Astrocyte of the spinal cord (primary cell): ENCODE results near the gene ARSG.

ENCODE experiments used
- DNase-seq: peaks from one replicate; pipeline ENCODE4 v3.0.0; 2011; ENCODE audit warnings: low read depth, low spot score
- H3K4me3 ChIP-seq: 2 replicates; pipeline ENCODE4 v1.5.1; 2011; ENCODE audit warnings: low read depth, mild to moderate bottlenecking, low read length, moderate library complexity
- in situ Hi-C: cut with HindIII; loops from 2 replicates; pipeline ENCODE4 v1.10.0; 2017; ENCODE audit warnings: low sequenced_read_pairs
- TF ChIP-seq, protein P1 (sequence below): IDR thresholded peaks from 2 replicates; pipeline ENCODE4 v1.5.1; 2012; ENCODE audit warnings: low read depth, mild to moderate bottlenecking, low read length, inconsistent platforms

Gene ARSG

GRCh38 chr17:68432086-68432864 lies 141.0 kb downstream of the ARSG start:
- H3K4me3 ChIP-seq: no peak overlapping the region
- TF ChIP-seq, protein P1, sequence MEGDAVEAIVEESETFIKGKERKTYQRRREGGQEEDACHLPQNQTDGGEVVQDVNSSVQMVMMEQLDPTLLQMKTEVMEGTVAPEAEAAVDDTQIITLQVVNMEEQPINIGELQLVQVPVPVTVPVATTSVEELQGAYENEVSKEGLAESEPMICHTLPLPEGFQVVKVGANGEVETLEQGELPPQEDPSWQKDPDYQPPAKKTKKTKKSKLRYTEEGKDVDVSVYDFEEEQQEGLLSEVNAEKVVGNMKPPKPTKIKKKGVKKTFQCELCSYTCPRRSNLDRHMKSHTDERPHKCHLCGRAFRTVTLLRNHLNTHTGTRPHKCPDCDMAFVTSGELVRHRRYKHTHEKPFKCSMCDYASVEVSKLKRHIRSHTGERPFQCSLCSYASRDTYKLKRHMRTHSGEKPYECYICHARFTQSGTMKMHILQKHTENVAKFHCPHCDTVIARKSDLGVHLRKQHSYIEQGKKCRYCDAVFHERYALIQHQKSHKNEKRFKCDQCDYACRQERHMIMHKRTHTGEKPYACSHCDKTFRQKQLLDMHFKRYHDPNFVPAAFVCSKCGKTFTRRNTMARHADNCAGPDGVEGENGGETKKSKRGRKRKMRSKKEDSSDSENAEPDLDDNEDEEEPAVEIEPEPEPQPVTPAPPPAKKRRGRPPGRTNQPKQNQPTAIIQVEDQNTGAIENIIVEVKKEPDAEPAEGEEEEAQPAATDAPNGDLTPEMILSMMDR: no peak
- no peak for DNase-seq
- in situ Hi-C loops: no loop called here

DNA sequence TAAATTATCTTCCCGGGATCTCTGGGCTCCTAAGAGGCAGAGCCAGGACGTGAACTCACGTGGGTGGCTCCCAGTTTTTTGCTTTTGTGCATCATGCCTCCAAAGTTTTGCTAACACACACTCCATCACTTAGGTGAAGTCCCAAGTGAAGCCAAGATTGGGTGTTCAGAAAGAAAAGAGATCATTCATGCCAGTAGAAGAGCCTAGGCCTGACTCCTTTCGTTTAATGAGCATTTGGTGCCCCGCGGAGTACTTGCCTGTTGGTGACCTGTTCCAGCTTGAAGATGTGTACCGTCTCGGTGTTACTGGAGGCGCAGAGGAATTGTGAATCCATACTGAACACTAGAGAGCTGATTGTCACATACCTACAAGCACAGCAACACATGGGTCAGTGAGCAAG lies 141.9 kb downstream of the ARSG start:
- in situ Hi-C loops: no loop called here

GRCh38 chr17:68433911-68434508 lies 142.7 kb downstream of the ARSG start:
- no peak for DNase-seq
- TF ChIP-seq, protein P1: no peak
- no peak overlapping the region for H3K4me3 ChIP-seq
- in situ Hi-C loops: no loop called here

More for the DNA sequence above, 141.9 kb downstream of the ARSG start:
- no peak for DNase-seq
- TF ChIP-seq, protein P1: no peak
- no peak overlapping the region for H3K4me3 ChIP-seq

GRCh38 chr17:68435361-68435760 lies 144.1 kb downstream of the ARSG start:
- in situ Hi-C loops: no loop called here
- H3K4me3 ChIP-seq: no peak overlapping the region
- DNase-seq: no peak
- TF ChIP-seq, protein P1: no peak

- no peak overlapping the region for H3K4me3 ChIP-seq
- TF ChIP-seq, protein P1: peak; percentile 97
- DNase-seq: peak; percentile 71
- in situ Hi-C loops: no loop called here
These were observed 144.9 kb downstream of the ARSG start for GRCh38 chr17:68435876-68436842.

- H3K4me3 ChIP-seq: no peak overlapping the region
- in situ Hi-C loops: no loop called here
- TF ChIP-seq, protein P1: no peak
- peak; percentile 16 for DNase-seq
These were observed 146.9 kb downstream of the ARSG start for GRCh38 chr17:68437979-68438822.
